ENCODE results near the gene ABAT. TPM values are rescaled to one million over a fixed set of nuclear protein-coding genes. Genes with fewer than 3 reads are reported as not detected.

ABAT gene
- 14.5 TPM for total RNA-seq
- long read RNA-seq, full-length matches to known transcripts, result 8 of 25 reads
- long read RNA-seq, partial matches to known transcripts, result 17 of 25 reads
- long read RNA-seq, other reads (novel, unspliced or antisense), result 0 of 25 reads

DNA sequence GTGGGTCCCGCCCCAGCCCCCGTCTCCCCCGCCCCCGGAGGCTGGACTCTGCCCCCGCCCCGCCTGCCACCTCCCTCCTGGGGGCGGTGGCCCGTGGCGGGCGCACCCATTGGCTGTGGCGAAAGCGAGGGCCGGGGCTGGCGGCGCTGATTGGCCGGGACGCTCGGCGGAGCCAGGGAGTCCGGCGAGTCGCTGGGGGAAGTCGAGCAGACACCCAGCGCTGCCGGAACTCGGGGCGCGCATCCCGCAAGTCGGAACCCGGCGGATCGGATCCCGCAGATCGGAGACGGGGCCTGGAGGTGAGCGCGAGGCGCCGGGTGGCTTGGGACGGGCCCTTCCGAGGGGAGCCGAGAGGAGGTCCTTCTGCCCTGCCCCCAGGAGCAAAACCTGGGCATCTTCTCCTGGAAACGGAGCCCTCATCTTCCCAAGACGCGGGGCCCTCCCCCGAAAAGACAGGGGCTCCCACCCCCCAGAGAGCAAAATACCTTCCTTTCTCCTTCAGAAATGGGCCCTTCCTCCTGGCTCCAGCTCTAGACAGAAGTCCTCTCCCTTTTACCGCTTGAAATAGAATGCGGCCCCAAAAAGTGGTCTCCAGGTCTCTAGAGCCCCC lies at the start of gene ABAT:
Gene ABAT (plus strand): TSS at position 205 of the 610 bp plus-strand sequence. CDS start 61,123 bp downstream, outside the sequence.
- TF ChIP-seq, protein P1, sequence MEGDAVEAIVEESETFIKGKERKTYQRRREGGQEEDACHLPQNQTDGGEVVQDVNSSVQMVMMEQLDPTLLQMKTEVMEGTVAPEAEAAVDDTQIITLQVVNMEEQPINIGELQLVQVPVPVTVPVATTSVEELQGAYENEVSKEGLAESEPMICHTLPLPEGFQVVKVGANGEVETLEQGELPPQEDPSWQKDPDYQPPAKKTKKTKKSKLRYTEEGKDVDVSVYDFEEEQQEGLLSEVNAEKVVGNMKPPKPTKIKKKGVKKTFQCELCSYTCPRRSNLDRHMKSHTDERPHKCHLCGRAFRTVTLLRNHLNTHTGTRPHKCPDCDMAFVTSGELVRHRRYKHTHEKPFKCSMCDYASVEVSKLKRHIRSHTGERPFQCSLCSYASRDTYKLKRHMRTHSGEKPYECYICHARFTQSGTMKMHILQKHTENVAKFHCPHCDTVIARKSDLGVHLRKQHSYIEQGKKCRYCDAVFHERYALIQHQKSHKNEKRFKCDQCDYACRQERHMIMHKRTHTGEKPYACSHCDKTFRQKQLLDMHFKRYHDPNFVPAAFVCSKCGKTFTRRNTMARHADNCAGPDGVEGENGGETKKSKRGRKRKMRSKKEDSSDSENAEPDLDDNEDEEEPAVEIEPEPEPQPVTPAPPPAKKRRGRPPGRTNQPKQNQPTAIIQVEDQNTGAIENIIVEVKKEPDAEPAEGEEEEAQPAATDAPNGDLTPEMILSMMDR (IDR thresholded peaks at IDR 0.05; ENCODE audit: borderline replicate concordance), result no peak
- intact Hi-C loops (cut with micrococcal nuclease), result no loop called here
- peak; percentile 88 for DNase-seq

GRCh38 chr16:8625491-8626087 lies 48.8 kb upstream of the ABAT start:
- Histone ChIP-seq H3K36me3 (peaks cover 54% of the 10 kb centered on the region), H3K9me3 (replicated peaks) (no peaks in the 10 kb centered on the region), H3K27me3 (ENCODE audit: low read depth) (no peaks in the 10 kb centered on the region), H3K4me3 (no peak overlapping the region), H3K27ac (replicated peaks) (no peak overlapping the region), H3K4me1 (peaks cover 35% of the 10 kb centered on the region)
- intact Hi-C loops (cut with micrococcal nuclease), result no loop called here
- no peak for DNase-seq
- TF ChIP-seq, protein P1 (IDR thresholded peaks at IDR 0.05; ENCODE audit: borderline replicate concordance), result no peak

More for the DNA sequence above, at the start of gene ABAT:
- H3K4me1 ChIP-seq, result peaks cover 14% of the 10 kb centered on the region
- peak within 1 kb of the TSS; percentile 80 for H3K4me3 ChIP-seq
- H3K9me3 ChIP-seq (replicated peaks), result no peaks in the 10 kb centered on the region
- H3K36me3 ChIP-seq, result no peaks in the 10 kb centered on the region
- H3K27me3 ChIP-seq (ENCODE audit: low read depth), result no peaks in the 10 kb centered on the region
- peak within 1 kb of the TSS; percentile 28 for H3K27ac ChIP-seq (replicated peaks)

GRCh38 chr16:8626946-8627345 lies 47.5 kb upstream of the ABAT start:
- TF ChIP-seq, protein P1 (IDR thresholded peaks at IDR 0.05; ENCODE audit: borderline replicate concordance), result no peak
- peaks cover 68% of the 10 kb centered on the region for H3K36me3 ChIP-seq
- intact Hi-C loops (cut with micrococcal nuclease), result no loop called here

GRCh38 chr16:8627456-8627855 lies 47.0 kb upstream of the ABAT start:
- intact Hi-C loops (cut with micrococcal nuclease), result no loop called here
- DNase-seq, result no peak
- TF ChIP-seq, protein P1 (IDR thresholded peaks at IDR 0.05; ENCODE audit: borderline replicate concordance), result no peak
- Histone ChIP-seq H3K9me3 (replicated peaks) (no peaks in the 10 kb centered on the region), H3K27me3 (ENCODE audit: low read depth) (no peaks in the 10 kb centered on the region), H3K27ac (replicated peaks) (no peak overlapping the region), H3K36me3 (peaks cover 73% of the 10 kb centered on the region), H3K4me3 (no peak overlapping the region), H3K4me1 (peaks cover 25% of the 10 kb centered on the region)

More at GRCh38 chr16:8626946-8627345, 47.5 kb upstream of the ABAT start:
- Histone ChIP-seq H3K4me1 (peaks cover 30% of the 10 kb centered on the region), H3K4me3 (no peak overlapping the region), H3K27me3 (ENCODE audit: low read depth) (no peaks in the 10 kb centered on the region), H3K9me3 (replicated peaks) (no peaks in the 10 kb centered on the region), H3K27ac (replicated peaks) (no peak overlapping the region)
- no peak for DNase-seq

DNA sequence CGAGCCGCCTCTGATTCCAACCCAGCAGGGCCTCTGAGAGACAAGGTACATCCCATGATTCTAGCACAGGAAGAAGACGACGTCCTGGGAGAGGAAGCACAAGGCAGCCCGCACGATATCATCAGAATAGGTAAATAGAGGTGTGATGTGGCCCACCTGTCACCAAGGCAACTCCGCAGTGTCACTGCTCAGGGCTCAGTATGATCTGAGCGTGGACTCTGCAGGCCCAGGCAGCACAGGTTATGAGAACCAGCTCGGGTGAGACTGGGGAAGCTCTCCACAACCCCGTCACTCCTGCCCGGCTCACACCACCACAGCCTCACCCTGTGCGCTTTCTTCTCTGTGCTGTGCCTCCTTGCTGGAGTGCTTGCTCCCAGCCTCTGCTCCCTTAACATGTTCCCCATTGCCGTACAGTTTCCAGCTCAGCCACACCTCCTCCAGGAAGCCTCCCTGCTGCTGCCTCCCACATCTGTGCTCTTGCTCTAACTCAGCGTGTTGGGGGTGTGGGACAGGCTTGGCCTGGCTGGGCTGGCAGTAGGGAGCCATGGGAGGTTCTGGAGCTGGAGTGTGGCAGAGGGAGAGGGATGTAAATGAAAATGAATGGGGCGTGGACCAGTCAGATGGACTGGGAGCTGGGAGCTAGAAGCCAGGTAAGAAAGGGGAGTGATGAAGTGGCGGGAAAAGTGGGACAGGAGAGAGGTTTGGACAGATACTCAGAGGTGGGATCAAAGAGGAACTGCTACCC lies 45.3 kb upstream of the ABAT start:
- TF ChIP-seq, protein P1 (IDR thresholded peaks at IDR 0.05; ENCODE audit: borderline replicate concordance), result no peak
- no peak for DNase-seq
- intact Hi-C loops (cut with micrococcal nuclease), result no loop called here
- Histone ChIP-seq H3K9me3 (replicated peaks) (no peaks in the 10 kb centered on the region), H3K4me3 (no peak overlapping the region), H3K36me3 (peaks cover 87% of the 10 kb centered on the region), H3K27ac (replicated peaks) (no peak overlapping the region), H3K4me1 (peaks cover 8% of the 10 kb centered on the region), H3K27me3 (ENCODE audit: low read depth) (no peaks in the 10 kb centered on the region)
